COLO829 (cell line): ENCODE data around the gene CIAO3.

ENCODE experiments used
- DNase-seq: peaks from one replicate; pipeline ENCODE4 v3.0.0; 2012; ENCODE audit warnings: low spot score

Gene CIAO3

GRCh38 chr16:775236-775796 lies 34.5 kb upstream of the CIAO3 start:
- no peak for DNase-seq

GRCh38 chr16:774086-775001 lies 33.5 kb upstream of the CIAO3 start:
- DNase-seq = no peak

GRCh38 chr16:772959-773358 lies 32.2 kb upstream of the CIAO3 start:
- no peak for DNase-seq

GRCh38 chr16:770411-770810 lies 29.6 kb upstream of the CIAO3 start:
- no peak for DNase-seq

GRCh38 chr16:769934-770333 lies 29.1 kb upstream of the CIAO3 start:
- no peak for DNase-seq

GRCh38 chr16:769184-769784 lies 28.5 kb upstream of the CIAO3 start:
- DNase-seq = no peak

- no peak for DNase-seq
These were observed 27.6 kb upstream of the CIAO3 start for GRCh38 chr16:768428-768827.

GRCh38 chr16:767743-768235 lies 27.0 kb upstream of the CIAO3 start:
- DNase-seq = no peak

GRCh38 chr16:766820-767640 lies 26.2 kb upstream of the CIAO3 start:
- DNase-seq = no peak

- no peak for DNase-seq
These were observed 25.4 kb upstream of the CIAO3 start for GRCh38 chr16:766008-766819.

GRCh38 chr16:765488-765865 lies 24.7 kb upstream of the CIAO3 start:
- DNase-seq = no peak

- DNase-seq = no peak
These were observed 24.2 kb upstream of the CIAO3 start for GRCh38 chr16:764848-765487.

GRCh38 chr16:764184-764750 lies 23.5 kb upstream of the CIAO3 start:
- DNase-seq = no peak

- DNase-seq = no peak
These were observed 22.8 kb upstream of the CIAO3 start for GRCh38 chr16:763369-764183.

GRCh38 chr16:762595-763268 lies 21.9 kb upstream of the CIAO3 start:
- no peak for DNase-seq

- DNase-seq = no peak
These were observed 21.1 kb upstream of the CIAO3 start for GRCh38 chr16:761625-762513.

- no peak for DNase-seq
These were observed 19.9 kb upstream of the CIAO3 start, which contains the start of gene MSLN for GRCh38 chr16:760545-761343. MSLN (plus strand) TSS chr16:760734; CDS start chr16:762681, 1,947 bp downstream.
